ENCODE results near the gene KLC1. TPM values are rescaled to one million over a fixed set of nuclear protein-coding genes. Genes with fewer than 3 reads are reported as not detected.

KLC1 gene
- total RNA-seq, 2 donors from 2014 or later, result 199 to 292 TPM

- Histone ChIP-seq H3K4me1 (peaks cover 21% of the 10 kb centered on the region), H3K27me3 (no peaks in the 10 kb centered on the region), H3K4me3 (no peak overlapping the region), H3K36me3 (replicated peaks in 1 of 2; ENCODE audit: insufficient read depth in 1 of 2, low read depth in 2 of 2) (peaks cover 0 to 1% of the 10 kb centered on the region in 2 donors), H3K9me3 (no peaks in the 10 kb centered on the region), H3K27ac (no peak overlapping the region)
- intact Hi-C loops (cut with DNase I), result no loop called here
- no peak for ATAC-seq
- TF ChIP-seq POLR2A (IDR thresholded peaks at IDR 0.05) (no peak), CTCF (IDR thresholded peaks at IDR 0.05) (no peak)
- 82 to 87% methylated on average over 17 to 19 of the region's 21 CpGs for WGBS, 2 donors
- no peak for DNase-seq
Measured at GRCh38 chr14:103700753-103701490, 71.9 kb downstream of the KLC1 start.

- H3K4me1 ChIP-seq, result peaks cover 20% of the 10 kb centered on the region
- ATAC-seq (no peak), DNase-seq (no peak)
- no peaks in the 10 kb centered on the region for H3K9me3 ChIP-seq
- TF ChIP-seq POLR2A (IDR thresholded peaks at IDR 0.05), result no peak
- no peak for TF ChIP-seq CTCF (IDR thresholded peaks at IDR 0.05)
- no peaks in the 10 kb centered on the region for H3K27me3 ChIP-seq
- intact Hi-C loops (cut with DNase I), result no loop called here
- H3K36me3 ChIP-seq (replicated peaks in 1 of 2; ENCODE audit: insufficient read depth in 1 of 2, low read depth in 2 of 2), result peaks cover 0 to 1% of the 10 kb centered on the region in 2 donors
- no peak overlapping the region for H3K4me3 ChIP-seq
- H3K27ac ChIP-seq, result no peak overlapping the region
- 92 to 95% methylated on average over 4 to 5 of the region's 5 CpGs for WGBS, 2 donors
Measured at GRCh38 chr14:103702095-103702494, 73.1 kb downstream of the KLC1 start.

- TF ChIP-seq POLR2A (IDR thresholded peaks at IDR 0.05) (no peak), CTCF (IDR thresholded peaks at IDR 0.05) (no peak)
- 88 to 93% methylated on average over 20 to 29 of the region's 29 CpGs for WGBS, 2 donors
- Histone ChIP-seq H3K27ac (no peak overlapping the region), H3K4me1 (peaks cover 15% of the 10 kb centered on the region), H3K9me3 (no peaks in the 10 kb centered on the region), H3K36me3 (replicated peaks in 1 of 2; ENCODE audit: insufficient read depth in 1 of 2, low read depth in 2 of 2) (peaks cover 0 to 1% of the 10 kb centered on the region in 2 donors), H3K4me3 (no peak overlapping the region), H3K27me3 (no peaks in the 10 kb centered on the region)
- intact Hi-C loops (cut with DNase I), result no loop called here
- DNase-seq (no peak), ATAC-seq (no peak)
Measured at GRCh38 chr14:103702497-103703432, 73.8 kb downstream of the KLC1 start.

- Histone ChIP-seq H3K27ac (no peak overlapping the region), H3K27me3 (no peaks in the 10 kb centered on the region), H3K4me3 (no peak overlapping the region), H3K4me1 (peaks cover 12% of the 10 kb centered on the region), H3K36me3 (replicated peaks in 1 of 2; ENCODE audit: insufficient read depth in 1 of 2, low read depth in 2 of 2) (peaks cover 0 to 1% of the 10 kb centered on the region in 2 donors), H3K9me3 (no peaks in the 10 kb centered on the region)
- intact Hi-C loops (cut with DNase I), result no loop called here
- ATAC-seq, result no peak
- 81 to 83% methylated on average over 24 of the region's 24 CpGs for WGBS, 2 donors
- TF ChIP-seq CTCF (IDR thresholded peaks at IDR 0.05) (no peak), POLR2A (IDR thresholded peaks at IDR 0.05) (no peak)
- no peak for DNase-seq
Measured at GRCh38 chr14:103703433-103704385, 74.7 kb downstream of the KLC1 start.
